HepG2 (cell line): ENCODE data around the gene CDHR5. TPM values are rescaled to one million over a fixed set of nuclear protein-coding genes. Genes with fewer than 3 reads are reported as not detected.

ENCODE experiments used
- ATF7-NPFF ChIP-seq: sonication (generic); formaldehyde crosslinking; IDR thresholded peaks from 2 replicates; pipeline ENCODE4 v1.8.1; 2023; ENCODE audit warnings: mild to moderate bottlenecking, low read depth, missing genetic modification reagents, moderate library complexity
- EP300 ChIP-seq, 3 experiments: sonication (generic) in 1 of 3; formaldehyde crosslinking in 1 of 3; IDR thresholded peaks; 2 replicates each; pipeline versions ENCODE4 v1.5.1 to v1.6.1; 2011 to 2020; ENCODE audit warnings: low read depth in 2 of 3, low read length in 2 of 3, borderline replicate concordance in 1 of 3, improper control_type of control experiment in 1 of 3, mild to moderate bottlenecking in 1 of 3, missing genetic modification reagents in 1 of 3, moderate library complexity in 1 of 3
- HNRNPK ChIP-seq: fragments of 200-400 bp; formaldehyde crosslinking; IDR thresholded peaks from 2 replicates; pipeline ENCODE4 v1.6.1; 2018; ENCODE audit warnings: low read length, low read depth, moderate library complexity, mild to moderate bottlenecking; ENCODE audit not compliant: poor library complexity, severe bottlenecking
- HOXD1 ChIP-seq: sonication (generic); formaldehyde crosslinking; IDR thresholded peaks from 2 replicates; pipeline ENCODE4 v1.5.0; 2020; ENCODE audit warnings: missing genetic modification reagents
- KDM5B ChIP-seq: sonication (generic); formaldehyde crosslinking; IDR thresholded peaks from 2 replicates; pipeline ENCODE4 v1.4.0; 2020; ENCODE audit warnings: missing genetic modification reagents, mild to moderate bottlenecking, borderline replicate concordance
- MED8 ChIP-seq: sonication (generic); formaldehyde crosslinking; IDR thresholded peaks from 2 replicates; pipeline ENCODE4 v1.8.1; 2023; ENCODE audit warnings: mild to moderate bottlenecking, missing genetic modification reagents; ENCODE audit not compliant: insufficient replicate concordance
- MEIS2 ChIP-seq: sonication (generic); formaldehyde crosslinking; IDR thresholded peaks from 2 replicates; pipeline ENCODE4 v1.9.0; 2021; ENCODE audit warnings: mild to moderate bottlenecking, missing genetic modification reagents
- MXI1 ChIP-seq: IDR thresholded peaks from 3 replicates; pipeline ENCODE4 v1.6.1; 2012; ENCODE audit warnings: low read depth, low read length, inconsistent platforms, borderline replicate concordance
- NR3C1 ChIP-seq: sonication (generic); formaldehyde crosslinking; IDR thresholded peaks from 2 replicates; pipeline ENCODE4 v1.4.0; 2020; ENCODE audit warnings: missing genetic modification reagents
- TEAD3 ChIP-seq: optimal IDR thresholded peaks from 2 replicates; pipeline ENCODE3; 2016; ENCODE audit warnings: borderline replicate concordance
- ZBTB38 ChIP-seq: sonication (generic); formaldehyde crosslinking; IDR thresholded peaks from 2 replicates; pipeline ENCODE4 v1.5.1; 2020; ENCODE audit warnings: mild to moderate bottlenecking, missing genetic modification reagents
- ZBTB42 ChIP-seq: sonication (generic); formaldehyde crosslinking; IDR thresholded peaks from 2 replicates; pipeline ENCODE4 v1.5.0; 2020; ENCODE audit warnings: mild to moderate bottlenecking, missing genetic modification reagents
- ZNF124 ChIP-seq: sonication (generic); formaldehyde crosslinking; IDR thresholded peaks from 2 replicates; pipeline ENCODE4 v1.4.0; 2020; ENCODE audit warnings: missing genetic modification reagents
- ZNF263 ChIP-seq: sonication (generic); formaldehyde crosslinking; IDR thresholded peaks from 2 replicates; pipeline ENCODE4 v1.4.0; 2020; ENCODE audit warnings: missing genetic modification reagents
- polyA plus RNA-seq, 8 experiments: library from polyadenylated mRNA; depleted of rRNA in 3 of 8; stranded (reverse) in 7 of 8; unstranded in 1 of 8; fragments of >200 nt; fragmentation: Illumina TruSeq in 4 of 8; extraction: Trizol in 4 of 8; gene quantifications; 2 replicates each; pipeline versions ENCODE4 v1.2.1 to v1.2.3, GENCODE V29; 2011 to 2016; ENCODE audit warnings: low read depth in 4 of 8, missing spikeins in 1 of 8, mixed read lengths in 1 of 8; ENCODE audit not compliant: insufficient read depth in 1 of 8
- total RNA-seq, 5 experiments: library from RNA; depleted of rRNA; stranded (reverse); fragments of >200 nt; fragmentation: Illumina TruSeq; extraction: Trizol; gene quantifications; 2 replicates each; pipeline ENCODE4 v1.2.3, GENCODE V29; 2016; ENCODE audit warnings: low read depth in 1 of 5
- TF ChIP-seq, protein P1 (sequence below): sonication (generic); formaldehyde crosslinking; IDR thresholded peaks from 2 replicates; pipeline ENCODE4 v1.8.1; 2022; ENCODE audit warnings: mild to moderate bottlenecking, missing genetic modification reagents
- TF ChIP-seq, protein P2 (sequence below): sonication (generic); formaldehyde crosslinking; IDR thresholded peaks from 2 replicates; pipeline ENCODE4 v1.9.0; 2022; ENCODE audit warnings: missing genetic modification reagents, mild to moderate bottlenecking, borderline replicate concordance
- TF ChIP-seq, protein P3 (sequence below): sonication (generic); formaldehyde crosslinking; IDR thresholded peaks from 2 replicates; pipeline ENCODE4 v1.5.1; 2020; ENCODE audit warnings: mild to moderate bottlenecking, missing genetic modification reagents, moderate library complexity
- TF ChIP-seq, protein P4 (sequence below): IDR thresholded peaks from 2 replicates; pipeline ENCODE4 v1.6.1; 2016; ENCODE audit warnings: control low read depth
- TF ChIP-seq, protein P5 (sequence below): sonication (generic); formaldehyde crosslinking; IDR thresholded peaks from 2 replicates; pipeline ENCODE4 v1.8.0; 2023; ENCODE audit warnings: mild to moderate bottlenecking, missing genetic modification reagents
- TF ChIP-seq, protein P6 (sequence below): sonication (generic); formaldehyde crosslinking; conservative IDR thresholded peaks from 2 replicates; pipeline ENCODE4 v1.8.0; 2022; ENCODE audit warnings: mild to moderate bottlenecking, moderate library complexity, missing genetic modification reagents

Gene CDHR5
- total and polyA plus RNA-seq, 2 of the 13 experiments (the other 11 are each of a cell fraction or from before 2014, with no cell fraction given), result 0.46 to 0.71 TPM

DNA sequence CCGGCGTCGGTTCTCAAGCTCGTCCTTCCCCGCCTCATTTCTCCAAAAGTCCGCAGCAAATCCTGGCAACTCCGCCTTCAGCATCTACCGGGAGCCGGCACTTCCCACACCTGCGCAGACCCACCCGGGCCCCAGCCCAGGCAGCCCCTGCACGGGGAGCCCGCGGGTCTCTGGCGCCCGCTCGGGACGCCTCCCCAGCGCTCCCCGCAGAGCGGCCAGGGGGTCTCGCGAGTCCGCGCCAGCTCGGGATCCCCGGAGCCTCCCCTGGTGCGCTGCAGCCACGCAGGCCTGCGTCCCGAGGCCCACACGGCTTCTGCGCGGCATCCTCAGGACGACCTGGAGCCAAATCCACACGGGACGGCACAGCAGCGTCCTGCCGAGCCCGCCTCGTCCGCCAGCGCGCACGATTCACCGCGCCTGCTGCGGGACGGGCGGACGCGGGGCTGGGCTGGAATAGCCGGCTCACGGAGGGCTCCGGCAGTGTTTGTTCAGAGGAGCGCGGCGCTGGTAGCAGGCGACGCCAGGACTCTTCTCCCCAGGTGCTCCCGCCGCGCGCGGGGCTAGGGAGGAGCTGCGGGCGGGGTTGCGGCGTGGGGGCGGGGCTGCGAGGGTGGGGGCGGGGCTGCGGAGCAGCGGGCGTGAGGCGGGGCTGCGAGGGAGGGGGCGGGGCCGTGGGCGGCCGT, 49.3 kb downstream of the CDHR5 start (continued):
- TF ChIP-seq MED8 (CRISPR knock-in tag), result peak; percentile 59
- TF ChIP-seq KDM5B (CRISPR knock-in tag), result peak; percentile 55
- TF ChIP-seq, protein P1, sequence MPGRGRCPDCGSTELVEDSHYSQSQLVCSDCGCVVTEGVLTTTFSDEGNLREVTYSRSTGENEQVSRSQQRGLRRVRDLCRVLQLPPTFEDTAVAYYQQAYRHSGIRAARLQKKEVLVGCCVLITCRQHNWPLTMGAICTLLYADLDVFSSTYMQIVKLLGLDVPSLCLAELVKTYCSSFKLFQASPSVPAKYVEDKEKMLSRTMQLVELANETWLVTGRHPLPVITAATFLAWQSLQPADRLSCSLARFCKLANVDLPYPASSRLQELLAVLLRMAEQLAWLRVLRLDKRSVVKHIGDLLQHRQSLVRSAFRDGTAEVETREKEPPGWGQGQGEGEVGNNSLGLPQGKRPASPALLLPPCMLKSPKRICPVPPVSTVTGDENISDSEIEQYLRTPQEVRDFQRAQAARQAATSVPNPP (CRISPR knock-in tag), result no peak
- TF ChIP-seq ZNF263, result peak; percentile 98
- TF ChIP-seq, protein P2, sequence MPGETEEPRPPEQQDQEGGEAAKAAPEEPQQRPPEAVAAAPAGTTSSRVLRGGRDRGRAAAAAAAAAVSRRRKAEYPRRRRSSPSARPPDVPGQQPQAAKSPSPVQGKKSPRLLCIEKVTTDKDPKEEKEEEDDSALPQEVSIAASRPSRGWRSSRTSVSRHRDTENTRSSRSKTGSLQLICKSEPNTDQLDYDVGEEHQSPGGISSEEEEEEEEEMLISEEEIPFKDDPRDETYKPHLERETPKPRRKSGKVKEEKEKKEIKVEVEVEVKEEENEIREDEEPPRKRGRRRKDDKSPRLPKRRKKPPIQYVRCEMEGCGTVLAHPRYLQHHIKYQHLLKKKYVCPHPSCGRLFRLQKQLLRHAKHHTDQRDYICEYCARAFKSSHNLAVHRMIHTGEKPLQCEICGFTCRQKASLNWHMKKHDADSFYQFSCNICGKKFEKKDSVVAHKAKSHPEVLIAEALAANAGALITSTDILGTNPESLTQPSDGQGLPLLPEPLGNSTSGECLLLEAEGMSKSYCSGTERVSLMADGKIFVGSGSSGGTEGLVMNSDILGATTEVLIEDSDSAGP (CRISPR knock-in tag), result peak; percentile 41; the same call in 1 of the 2 replicates
- TF ChIP-seq EP300 (IDR thresholded peaks at IDR 0.05; ENCODE audit: low read depth in 2 of 2, low read length in 2 of 2), result no peak
- TF ChIP-seq EP300 (CRISPR knock-in tag; IDR thresholded peaks at IDR 0.05; ENCODE audit: borderline replicate concordance), result no peak
- TF ChIP-seq ATF7-NPFF, result peak; percentile 52; the same call in 1 of the 2 replicates
- TF ChIP-seq, protein P3, sequence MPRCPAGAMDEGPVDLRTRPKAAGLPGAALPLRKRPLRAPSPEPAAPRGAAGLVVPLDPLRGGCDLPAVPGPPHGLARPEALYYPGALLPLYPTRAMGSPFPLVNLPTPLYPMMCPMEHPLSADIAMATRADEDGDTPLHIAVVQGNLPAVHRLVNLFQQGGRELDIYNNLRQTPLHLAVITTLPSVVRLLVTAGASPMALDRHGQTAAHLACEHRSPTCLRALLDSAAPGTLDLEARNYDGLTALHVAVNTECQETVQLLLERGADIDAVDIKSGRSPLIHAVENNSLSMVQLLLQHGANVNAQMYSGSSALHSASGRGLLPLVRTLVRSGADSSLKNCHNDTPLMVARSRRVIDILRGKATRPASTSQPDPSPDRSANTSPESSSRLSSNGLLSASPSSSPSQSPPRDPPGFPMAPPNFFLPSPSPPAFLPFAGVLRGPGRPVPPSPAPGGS (CRISPR knock-in tag), result peak; percentile 69; the same call in 1 of the 2 replicates
- peak; percentile 18 for TF ChIP-seq HNRNPK
- no peak for TF ChIP-seq ZBTB42
- TF ChIP-seq ZBTB38, result 0 out of 2 replicates have a peak, but pooled peaks have one; percentile 4
- TF ChIP-seq NR3C1 (CRISPR knock-in tag), result peak; percentile 54; the same call in 1 of the 2 replicates
- TF ChIP-seq TEAD3 (CRISPR knock-in tag), result peak; percentile 46
- TF ChIP-seq MEIS2, result no peak
- TF ChIP-seq ZNF124 (CRISPR knock-in tag), result peak; percentile 11; the same call in 1 of the 2 replicates
- TF ChIP-seq, protein P4, sequence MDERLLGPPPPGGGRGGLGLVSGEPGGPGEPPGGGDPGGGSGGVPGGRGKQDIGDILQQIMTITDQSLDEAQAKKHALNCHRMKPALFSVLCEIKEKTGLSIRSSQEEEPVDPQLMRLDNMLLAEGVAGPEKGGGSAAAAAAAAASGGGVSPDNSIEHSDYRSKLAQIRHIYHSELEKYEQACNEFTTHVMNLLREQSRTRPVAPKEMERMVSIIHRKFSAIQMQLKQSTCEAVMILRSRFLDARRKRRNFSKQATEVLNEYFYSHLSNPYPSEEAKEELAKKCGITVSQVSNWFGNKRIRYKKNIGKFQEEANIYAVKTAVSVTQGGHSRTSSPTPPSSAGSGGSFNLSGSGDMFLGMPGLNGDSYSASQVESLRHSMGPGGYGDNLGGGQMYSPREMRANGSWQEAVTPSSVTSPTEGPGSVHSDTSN (CRISPR knock-in tag), result no peak
- TF ChIP-seq, protein P5, sequence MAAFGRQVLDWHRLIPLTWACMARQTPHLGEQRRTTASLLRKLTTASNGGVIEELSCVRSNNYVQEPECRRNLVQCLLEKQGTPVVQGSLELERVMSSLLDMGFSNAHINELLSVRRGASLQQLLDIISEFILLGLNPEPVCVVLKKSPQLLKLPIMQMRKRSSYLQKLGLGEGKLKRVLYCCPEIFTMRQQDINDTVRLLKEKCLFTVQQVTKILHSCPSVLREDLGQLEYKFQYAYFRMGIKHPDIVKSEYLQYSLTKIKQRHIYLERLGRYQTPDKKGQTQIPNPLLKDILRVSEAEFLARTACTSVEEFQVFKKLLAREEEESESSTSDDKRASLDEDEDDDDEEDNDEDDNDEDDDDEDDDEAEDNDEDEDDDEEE, result 0 out of 2 replicates have a peak, but pooled peaks have one; percentile 34
- TF ChIP-seq, protein P6, sequence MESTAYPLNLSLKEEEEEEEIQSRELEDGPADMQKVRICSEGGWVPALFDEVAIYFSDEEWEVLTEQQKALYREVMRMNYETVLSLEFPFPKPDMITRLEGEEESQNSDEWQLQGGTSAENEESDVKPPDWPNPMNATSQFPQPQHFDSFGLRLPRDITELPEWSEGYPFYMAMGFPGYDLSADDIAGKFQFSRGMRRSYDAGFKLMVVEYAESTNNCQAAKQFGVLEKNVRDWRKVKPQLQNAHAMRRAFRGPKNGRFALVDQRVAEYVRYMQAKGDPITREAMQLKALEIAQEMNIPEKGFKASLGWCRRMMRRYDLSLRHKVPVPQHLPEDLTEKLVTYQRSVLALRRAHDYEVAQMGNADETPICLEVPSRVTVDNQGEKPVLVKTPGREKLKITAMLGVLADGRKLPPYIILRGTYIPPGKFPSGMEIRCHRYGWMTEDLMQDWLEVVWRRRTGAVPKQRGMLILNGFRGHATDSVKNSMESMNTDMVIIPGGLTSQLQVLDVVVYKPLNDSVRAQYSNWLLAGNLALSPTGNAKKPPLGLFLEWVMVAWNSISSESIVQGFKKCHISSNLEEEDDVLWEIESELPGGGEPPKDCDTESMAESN (CRISPR knock-in tag), result peak; percentile 54; the same call in 1 of the 2 replicates
- peak; percentile 64; the same call in 1 of the 3 replicates for TF ChIP-seq MXI1
- 0 out of 2 replicates have a peak, but pooled peaks have one; percentile 29 for TF ChIP-seq HOXD1 (CRISPR knock-in tag)
